Left lung (tissue), 10 donors: ENCODE measurements around the gene BCL11A. TPM values are rescaled to one million over a fixed set of nuclear protein-coding genes. Genes with fewer than 3 reads are reported as not detected.
A peak's percentile ranks its signal among the peaks of the same experiment; 100 is the strongest.

Experiments used
- ATAC-seq: fragments of 200-7000 bp; cut with Tn5 transposase; one replicate; pipeline ENCODE4 v1.9.1; 2020; ENCODE audit warnings: moderate library complexity
- DNase-seq, 4 donors: peaks; one replicate each; pipeline ENCODE4 v3.0.0-alpha.2; 2013 to 2020
- H3K27ac ChIP-seq, 2 donors: fragments of 200-600 bp; sonication (generic) in 1 of 2; one replicate each; pipeline versions ENCODE4 v1.5.0 to v1.8.0; 2020 to 2021
- H3K27me3 ChIP-seq, 2 donors: fragments of 200-600 bp; sonication (generic) in 1 of 2; one replicate each; pipeline versions ENCODE4 v1.5.0 to v1.8.0; 2020 to 2021
- H3K36me3 ChIP-seq, 2 donors: fragments of 200-600 bp; sonication (generic) in 1 of 2; one replicate each; pipeline versions ENCODE4 v1.5.0 to v1.8.0; 2020 to 2021
- H3K4me1 ChIP-seq, 2 donors: fragments of 200-600 bp; one replicate each; pipeline ENCODE4 v1.8.0; 2021
- H3K4me3 ChIP-seq, 2 donors: fragments of 200-600 bp; sonication (generic) in 1 of 2; one replicate each; pipeline versions ENCODE4 v1.5.0 to v1.8.0; 2020 to 2021; ENCODE audit warnings: mild to moderate bottlenecking in 1 of 2
- H3K9me3 ChIP-seq, 2 donors: fragments of 200-600 bp; sonication (generic) in 1 of 2; one replicate each; pipeline versions ENCODE4 v1.5.0 to v1.8.0; 2020 to 2021
- CTCF ChIP-seq, 2 donors: fragments of 200-600 bp; sonication (generic) in 1 of 2; IDR thresholded peaks; one replicate each; pipeline versions ENCODE4 v1.5.0 to v1.8.0; 2021; ENCODE audit warnings: antibody characterized with exemption in 2 of 2
- intact Hi-C, 2 donors: fragments of 100-400 bp; cut with DNase I; formaldehyde crosslinking; loops; one replicate each; pipeline versions ENCODE4 v1.11.2 to v1.14.2; 2022
- polyA plus RNA-seq, 6 donors: library from polyadenylated mRNA; unstranded; fragments of 120-200 nt; gene quantifications; one replicate each; pipeline ENCODE4 v1.2.1, GENCODE V29; 2013; ENCODE audit not compliant: insufficient read length in 6 of 6
- total RNA-seq, 2 donors: library from RNA; stranded (reverse); fragmentation: NEBNext Ultra II Directional; extraction: Animal tissue kit (Norgen Biotek cat#: 25700); gene quantifications; one replicate each; pipeline ENCODE4 v1.2.1, GENCODE V29; 2021
- donor health status: DM: no; HTN: yes; CAD: no.
- donor health status: DM: no; HTN: no; CAD: no.

The BCL11A gene
- total and polyA plus RNA-seq, 8 donors, result 4.0 to 33.5 (median 24.9) TPM

GRCh38 chr2:60505880-60506260 is 47.6 kb downstream of the BCL11A start:
- H3K36me3 ChIP-seq, result no peaks in the 10 kb centered on the region
- intact Hi-C loops, result no loop called here
- H3K27ac ChIP-seq, result peak overlapping the region in 1 of 2 donors; percentile 23
- no peak overlapping the region for H3K4me3 ChIP-seq
- DNase-seq (no peak), ATAC-seq (no peak)
- TF ChIP-seq CTCF (IDR thresholded peaks at IDR 0.05), result no peak
- H3K27me3 ChIP-seq, result peaks cover 0 to 7% of the 10 kb centered on the region in 2 donors
- peaks cover 0 to 9% of the 10 kb centered on the region in 2 donors for H3K4me1 ChIP-seq
- no peaks in the 10 kb centered on the region for H3K9me3 ChIP-seq

- no peak for TF ChIP-seq CTCF (IDR thresholded peaks at IDR 0.05)
- Histone ChIP-seq H3K4me1 (peaks cover 0 to 9% of the 10 kb centered on the region in 2 donors), H3K36me3 (no peaks in the 10 kb centered on the region), H3K27me3 (peaks cover 0 to 7% of the 10 kb centered on the region in 2 donors), H3K27ac (no peak overlapping the region), H3K9me3 (no peaks in the 10 kb centered on the region), H3K4me3 (no peak overlapping the region)
- intact Hi-C loops, result no loop called here
- no peak for ATAC-seq
- DNase-seq, result no peak
Observed at GRCh38 chr2:60505240-60505879, 48.1 kb downstream of the BCL11A start.

- intact Hi-C loops, result no loop called here
- Histone ChIP-seq H3K27ac (no peak overlapping the region), H3K9me3 (no peaks in the 10 kb centered on the region), H3K4me3 (no peak overlapping the region), H3K4me1 (peaks cover 0 to 9% of the 10 kb centered on the region in 2 donors), H3K36me3 (no peaks in the 10 kb centered on the region), H3K27me3 (peaks cover 0 to 7% of the 10 kb centered on the region in 2 donors)
- DNase-seq (no peak), ATAC-seq (no peak)
- no peak for TF ChIP-seq CTCF (IDR thresholded peaks at IDR 0.05)
Observed at GRCh38 chr2:60504049-60504448, 49.4 kb downstream of the BCL11A start.

- no peak for DNase-seq
- no peaks in the 10 kb centered on the region for H3K36me3 ChIP-seq
- H3K4me3 ChIP-seq, result no peak overlapping the region
- TF ChIP-seq CTCF (IDR thresholded peaks at IDR 0.05), result no peak
- peaks cover 0 to 13% of the 10 kb centered on the region in 2 donors for H3K4me1 ChIP-seq
- no peak overlapping the region for H3K27ac ChIP-seq
- intact Hi-C loops, result no loop called here
- no peak for ATAC-seq
- no peaks in the 10 kb centered on the region for H3K9me3 ChIP-seq
- H3K27me3 ChIP-seq, result peaks cover 0 to 7% of the 10 kb centered on the region in 2 donors
Observed at GRCh38 chr2:60502144-60502543, 51.3 kb downstream of the BCL11A start.

- intact Hi-C loops, result no loop called here
- no peak for TF ChIP-seq CTCF (IDR thresholded peaks at IDR 0.05)
- H3K4me1 ChIP-seq, result peaks cover 0 to 11% of the 10 kb centered on the region in 2 donors
- H3K36me3 ChIP-seq, result no peaks in the 10 kb centered on the region
- DNase-seq, result no peak
- peaks cover 0 to 7% of the 10 kb centered on the region in 2 donors for H3K27me3 ChIP-seq
- no peak overlapping the region for H3K27ac ChIP-seq
- H3K4me3 ChIP-seq, result no peak overlapping the region
- ATAC-seq, result no peak
- H3K9me3 ChIP-seq, result no peaks in the 10 kb centered on the region
Observed at GRCh38 chr2:60500861-60501260, 52.6 kb downstream of the BCL11A start.
